Activated CD4-positive, alpha-beta T cell treated with anti-CD3 and anti-CD28 coated beads, Interleukin-2, amount 50 U/mL, for 24 hours (primary cell): ENCODE results near the gene DDX3X.

Experiments used
- DNase-seq, 2 donors: peaks; one replicate each; pipeline ENCODE4 v3.0.0-alpha.2; 2020; ENCODE audit warnings: low read depth in 1 of 2, low spot score in 1 of 2

Gene DDX3X

DNA sequence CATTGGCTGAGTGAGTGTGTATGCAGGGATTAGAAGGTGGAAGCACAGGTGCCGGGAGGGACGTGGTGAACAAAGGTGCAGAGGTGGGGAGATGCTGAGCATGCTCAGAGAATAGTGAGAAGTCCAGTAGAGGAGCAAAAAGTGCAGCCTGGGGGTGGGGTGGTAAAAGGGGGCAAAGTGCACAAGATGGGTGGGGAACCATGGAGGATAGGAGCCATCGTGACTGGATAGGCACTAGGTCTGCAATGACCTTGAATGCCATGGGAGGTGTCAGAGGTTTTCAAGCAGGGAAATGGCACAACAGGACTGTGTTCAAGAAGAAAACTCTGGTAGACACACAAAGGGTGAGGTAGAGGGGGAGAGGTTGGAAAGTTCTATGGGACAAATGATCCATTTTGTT lies 6.6 kb upstream of the DDX3X start:
- no peak for DNase-seq

DNA sequence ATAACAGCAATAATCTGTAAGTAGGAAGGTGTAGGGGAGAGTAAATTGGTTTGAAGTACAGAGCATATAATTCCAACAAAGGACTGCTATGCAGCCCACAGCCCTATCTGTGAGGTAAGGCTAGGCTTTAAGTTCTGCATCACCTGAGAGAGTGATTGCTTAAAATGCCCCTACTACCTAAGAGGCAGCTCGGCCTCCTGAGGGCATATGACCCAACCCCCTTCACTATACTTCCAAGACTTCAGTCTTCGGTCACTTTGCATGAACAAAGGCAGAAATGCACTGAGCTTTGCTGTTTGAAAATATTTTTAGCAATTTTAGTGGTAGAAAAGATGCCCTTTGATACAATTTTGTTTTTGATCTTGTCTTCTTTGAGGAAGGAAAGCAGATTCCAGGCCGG lies 4.9 kb upstream of the DDX3X start:
- DNase-seq: no peak

DNA sequence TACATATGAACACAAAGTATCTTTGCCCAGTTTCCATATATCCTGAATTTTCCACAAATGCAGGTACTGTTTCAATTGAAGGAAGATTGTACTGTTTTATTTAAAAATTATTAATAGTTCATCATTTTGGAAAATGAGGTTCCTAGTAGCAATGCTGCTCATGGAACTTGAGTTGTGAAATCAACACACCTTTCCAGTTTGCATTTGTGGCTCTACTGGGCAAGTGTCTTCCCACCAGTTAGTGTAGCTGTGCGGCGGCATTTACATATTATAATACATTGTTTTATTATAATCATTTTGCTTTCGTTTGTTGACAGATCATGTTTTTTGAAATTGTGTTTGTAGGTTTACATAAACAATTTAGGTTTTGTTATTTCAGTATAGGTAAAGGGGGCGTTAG lies 2.0 kb upstream of the DDX3X start:
- DNase-seq: no peak

DNA sequence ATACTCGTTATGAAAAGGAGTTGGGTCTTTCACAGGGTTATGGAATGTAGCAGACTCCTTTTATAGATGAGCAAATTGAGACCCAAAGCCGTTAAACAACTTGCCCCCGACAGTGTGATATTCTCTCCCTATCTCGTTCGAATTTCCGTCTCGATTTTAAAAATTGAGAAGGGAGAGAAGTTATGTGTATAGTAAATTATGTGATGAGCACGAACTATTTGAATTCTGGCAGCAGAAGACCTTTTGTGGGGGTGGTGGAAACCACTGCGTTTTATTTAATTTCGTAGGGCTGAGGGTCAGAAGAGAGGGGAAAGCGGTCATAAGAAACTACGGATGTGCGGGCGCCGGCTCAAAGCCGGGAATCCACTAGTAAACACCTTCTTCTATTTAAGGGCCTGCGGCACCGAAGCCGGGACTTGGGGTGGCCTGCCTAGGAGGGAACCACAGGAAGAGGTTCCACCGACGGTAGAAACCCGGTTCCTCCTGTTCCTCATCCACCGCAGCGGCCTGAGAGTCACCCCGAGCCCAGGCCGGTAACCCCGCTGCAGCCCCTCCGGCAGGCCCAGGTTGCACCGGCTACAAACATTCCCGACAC lies 1.5 kb upstream of the DDX3X start:
- peak in 1 of 2 donors; percentile 4 for DNase-seq

DNA sequence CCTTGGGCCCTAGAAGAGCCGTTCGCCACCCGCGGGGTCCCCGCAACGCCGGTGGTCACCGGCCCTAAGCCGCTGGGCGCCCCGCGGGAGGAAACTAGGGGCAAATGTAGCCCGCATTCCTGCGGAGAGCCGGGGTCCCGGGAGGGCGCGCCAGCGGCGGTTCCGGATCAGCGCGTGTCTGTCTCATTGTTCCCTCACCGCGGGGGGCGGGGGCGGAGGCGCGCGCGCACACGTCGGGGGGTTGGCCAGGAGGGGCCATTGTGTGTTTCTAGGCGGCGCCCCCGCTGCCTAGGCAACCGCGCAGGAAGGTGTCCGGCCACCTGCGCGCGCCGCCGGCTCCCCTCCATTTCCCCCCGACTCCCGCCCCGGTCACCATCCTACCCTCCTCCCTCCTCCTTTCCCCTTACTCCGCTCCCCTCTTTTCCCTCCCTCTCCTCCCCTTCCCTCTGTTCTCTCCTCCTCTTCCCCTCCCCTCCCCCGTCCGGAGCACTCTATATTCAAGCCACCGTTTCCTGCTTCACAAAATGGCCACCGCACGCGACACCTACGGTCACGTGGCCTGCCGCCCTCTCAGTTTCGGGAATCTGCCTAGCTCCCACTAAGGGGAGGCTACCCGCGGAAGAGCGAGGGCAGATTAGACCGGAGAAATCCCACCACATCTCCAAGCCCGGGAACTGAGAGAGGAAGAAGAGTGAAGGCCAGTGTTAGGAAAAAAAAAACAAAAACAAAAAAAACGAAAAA lies 789 bp upstream of the DDX3X start:
- DNase-seq: peak; percentile 55 to 74

DNA sequence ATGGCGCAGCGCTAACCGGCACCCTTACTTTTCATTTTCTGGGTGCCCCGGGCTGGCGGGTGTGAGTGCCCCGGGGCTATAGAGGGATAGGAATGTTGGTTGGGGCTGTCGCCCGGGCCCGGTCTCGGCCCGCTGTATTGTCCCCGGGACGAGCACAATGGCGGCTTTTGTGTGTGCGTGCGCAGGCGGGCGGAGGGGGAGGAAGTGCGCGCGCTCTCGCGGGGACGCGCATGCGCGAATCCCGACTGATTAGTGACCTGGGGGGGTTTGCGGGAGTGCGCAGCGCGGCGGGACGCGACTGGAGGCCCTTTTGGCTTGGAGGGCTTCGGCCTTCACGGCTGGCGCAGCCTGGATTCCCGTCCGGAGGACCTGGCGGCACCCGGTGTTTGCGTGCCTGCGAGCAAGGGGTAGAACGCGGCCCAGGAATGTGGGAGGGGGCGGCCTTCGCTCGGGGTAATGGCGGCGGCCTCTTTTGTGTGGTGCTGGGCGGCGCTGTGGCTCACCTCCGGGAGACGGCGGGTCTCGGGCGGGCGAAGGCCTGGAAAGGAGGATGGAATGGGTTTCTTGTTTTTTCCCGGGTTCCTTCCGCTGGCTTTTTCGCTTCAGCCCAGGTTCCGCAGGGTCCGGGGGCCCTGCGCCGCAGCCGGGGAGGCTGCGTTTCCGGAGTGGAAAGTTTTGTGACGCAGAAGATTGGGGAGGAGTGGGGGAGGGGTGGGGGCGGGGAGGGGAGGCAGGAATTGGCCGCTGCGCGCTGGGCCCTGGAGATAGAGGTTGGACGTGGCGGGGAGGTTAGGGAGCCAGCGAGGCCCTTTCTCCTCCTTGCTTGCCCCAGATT lies 618 bp downstream of the DDX3X start:
- DNase-seq: peak; percentile 58 to 59

DNA sequence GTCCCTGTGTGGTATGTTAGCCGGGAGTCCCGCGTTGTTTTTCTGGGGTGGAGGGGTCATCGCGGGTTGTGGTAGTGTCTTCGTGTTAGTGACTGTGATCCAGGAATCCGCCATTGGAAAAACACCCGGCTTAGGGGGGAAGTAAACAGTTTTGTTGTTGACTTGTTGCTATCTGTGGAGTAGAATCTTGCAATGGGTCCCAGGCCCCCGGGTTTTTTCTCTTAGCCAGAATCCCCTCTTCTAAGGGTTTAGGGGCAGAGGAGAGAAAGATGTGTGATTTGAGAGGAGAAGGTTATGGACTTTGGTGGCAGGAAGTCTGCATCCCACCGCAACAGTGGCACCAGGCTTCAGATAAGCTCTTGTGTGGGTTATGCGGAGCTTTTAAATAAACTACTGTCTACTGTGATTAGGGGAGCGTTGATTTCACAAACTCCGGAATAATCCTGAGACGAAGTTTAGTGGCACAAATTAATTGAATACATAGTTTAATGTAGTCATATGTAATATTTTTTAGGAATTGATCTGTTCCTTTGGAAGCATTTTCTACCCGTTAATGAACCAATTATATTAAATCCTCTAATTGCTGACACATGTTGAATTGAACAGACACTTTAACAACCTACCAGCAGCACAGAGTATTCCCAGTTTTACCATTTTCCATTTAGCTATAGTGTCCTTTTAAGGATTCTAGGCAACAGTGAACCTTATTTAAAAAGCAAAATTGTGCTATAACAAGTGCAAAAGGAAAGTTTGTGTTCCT lies 1.4 kb downstream of the DDX3X start:
- DNase-seq: no peak

DNA sequence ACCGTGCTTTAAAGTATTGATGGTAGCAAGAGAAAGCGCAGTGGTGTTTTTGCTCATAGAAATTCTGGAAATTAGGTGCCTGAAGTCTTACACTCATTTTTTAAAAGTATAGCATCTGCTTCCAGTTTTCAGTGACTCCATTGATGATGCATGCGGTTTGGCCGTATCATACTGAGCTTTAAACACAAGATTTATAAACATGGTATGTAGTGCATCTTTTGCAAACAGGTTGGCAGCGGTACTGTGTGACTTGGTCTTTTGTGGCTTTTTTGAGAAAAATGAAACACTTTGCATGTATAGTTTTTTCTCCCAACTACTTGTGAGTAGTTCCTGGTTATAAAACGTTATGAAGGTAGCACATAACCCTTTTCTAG lies 2.0 kb downstream of the DDX3X start:
- DNase-seq: no peak

DNA sequence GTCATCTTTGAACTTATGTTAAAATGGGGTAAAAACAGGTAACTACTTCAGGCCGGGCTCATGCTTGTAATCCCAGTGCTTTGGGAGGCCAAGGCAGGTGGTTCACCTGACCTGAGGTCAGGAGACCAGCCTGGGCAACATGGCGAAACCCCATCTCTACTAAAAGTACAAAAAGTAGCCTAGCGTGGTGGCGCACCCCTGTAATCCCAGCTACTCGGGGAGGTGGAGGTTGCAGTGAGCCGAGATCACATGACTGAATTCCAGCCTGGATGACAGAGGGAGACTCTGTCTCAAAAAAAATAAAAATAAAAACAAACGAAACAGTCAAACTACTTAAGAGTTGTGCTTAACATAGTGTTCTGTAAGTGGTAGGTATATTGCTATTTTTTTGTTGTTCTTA lies 2.5 kb downstream of the DDX3X start:
- DNase-seq: no peak

DNA sequence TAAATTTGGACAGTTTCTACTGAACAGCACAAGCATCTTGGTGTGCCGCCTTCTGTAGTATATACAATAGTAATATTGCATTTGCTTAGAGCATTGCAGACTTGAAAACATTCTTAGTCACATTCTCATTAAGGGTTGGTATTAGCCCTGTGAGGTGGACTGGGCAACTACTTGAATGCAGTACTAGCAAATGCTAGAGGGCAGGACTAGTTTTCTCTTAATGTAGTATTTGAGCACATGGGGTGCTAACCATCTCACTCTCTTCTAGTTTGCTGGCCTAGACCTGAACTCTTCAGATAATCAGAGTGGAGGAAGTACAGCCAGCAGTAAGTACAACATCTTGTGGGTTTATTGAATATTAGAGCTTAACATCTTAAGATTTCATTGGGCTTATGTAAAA lies 3.2 kb downstream of the DDX3X start:
- no peak for DNase-seq

DNA sequence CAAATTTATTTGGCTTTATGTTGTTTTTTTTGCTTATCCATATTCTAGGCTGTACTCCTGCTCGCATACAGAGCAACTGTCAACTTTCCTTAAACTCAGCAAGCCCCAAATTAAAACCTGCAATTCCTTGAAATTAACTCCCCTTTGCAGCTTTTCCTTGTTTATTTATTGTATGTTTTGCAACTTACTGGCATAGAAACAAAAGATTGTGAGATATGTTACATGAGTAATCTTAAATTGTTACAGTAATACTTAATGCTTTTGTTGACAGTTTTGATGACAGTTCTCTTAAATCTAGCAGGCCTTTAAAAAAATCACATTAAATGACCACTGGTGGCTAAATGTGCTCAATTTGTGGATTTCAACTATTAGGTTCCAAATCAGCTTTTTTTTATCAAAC lies 4.5 kb downstream of the DDX3X start:
- no peak for DNase-seq

DNA sequence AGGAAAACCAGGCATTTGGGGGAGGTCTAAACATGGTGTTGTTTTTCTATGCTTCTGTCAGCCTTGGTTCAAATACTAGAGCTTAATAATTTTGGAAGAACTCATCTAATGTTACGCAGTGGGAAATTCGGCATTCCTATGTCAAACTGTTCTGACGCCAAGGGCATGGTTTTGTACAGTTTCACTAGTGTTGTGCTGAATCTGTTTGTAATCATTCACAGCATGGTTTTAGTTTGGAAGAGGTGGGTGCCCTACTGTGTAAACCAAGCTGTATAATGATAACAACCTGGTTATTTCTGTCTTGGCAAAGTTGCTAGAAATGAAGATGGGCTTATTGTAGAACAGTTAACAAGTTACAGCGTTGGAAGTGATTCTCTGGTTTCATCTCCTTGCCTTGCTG lies 5.2 kb downstream of the DDX3X start:
- DNase-seq: no peak

DNA sequence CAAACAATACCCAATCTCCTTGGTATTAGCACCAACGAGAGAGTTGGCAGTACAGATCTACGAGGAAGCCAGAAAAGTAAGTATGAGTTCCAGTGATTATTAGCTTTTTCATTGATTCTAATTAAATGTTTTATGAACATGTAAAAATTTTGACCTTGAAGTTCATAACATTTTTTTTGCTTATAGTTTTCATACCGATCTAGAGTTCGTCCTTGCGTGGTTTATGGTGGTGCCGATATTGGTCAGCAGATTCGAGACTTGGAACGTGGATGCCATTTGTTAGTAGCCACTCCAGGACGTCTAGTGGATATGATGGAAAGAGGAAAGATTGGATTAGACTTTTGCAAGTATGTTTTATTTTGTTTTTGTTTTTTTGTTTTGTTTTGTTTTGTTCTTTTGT lies 10.1 kb downstream of the DDX3X start:
- DNase-seq: no peak

DNA sequence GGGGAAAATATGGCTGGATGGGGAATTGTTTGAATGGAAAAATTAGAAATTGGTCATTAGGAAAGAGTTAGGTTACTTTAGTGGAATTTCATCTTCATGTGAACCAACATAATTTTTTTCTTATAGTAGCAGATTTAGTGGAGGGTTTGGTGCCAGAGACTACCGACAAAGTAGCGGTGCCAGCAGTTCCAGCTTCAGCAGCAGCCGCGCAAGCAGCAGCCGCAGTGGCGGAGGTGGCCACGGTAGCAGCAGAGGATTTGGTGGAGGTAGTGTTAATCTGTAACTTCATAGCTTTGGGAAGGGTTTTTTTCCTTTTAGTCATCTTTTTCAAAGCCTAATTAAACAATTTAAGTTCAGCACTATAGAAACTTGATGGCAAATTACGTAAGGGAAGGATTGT lies 13.2 kb downstream of the DDX3X start:
- no peak for DNase-seq

DNA sequence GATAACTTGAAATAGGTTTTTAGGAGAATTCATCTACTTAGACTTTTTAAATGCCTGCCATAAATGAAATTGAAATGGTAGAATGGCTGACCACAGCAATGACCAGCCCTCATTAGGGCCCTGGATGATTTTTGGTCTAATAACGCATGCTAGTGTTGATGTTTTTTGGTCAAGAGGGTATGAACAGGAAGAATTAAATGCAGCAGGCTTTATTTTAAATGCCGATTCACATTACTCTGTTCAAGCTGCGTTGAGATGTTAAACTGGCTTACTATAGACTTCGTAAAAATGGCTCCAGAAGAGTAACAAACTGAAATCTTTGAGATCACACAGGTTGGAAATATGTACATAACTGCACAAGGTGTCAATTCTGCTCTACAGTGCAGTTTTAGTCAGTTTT lies 14.6 kb downstream of the DDX3X start:
- DNase-seq: no peak

DNA sequence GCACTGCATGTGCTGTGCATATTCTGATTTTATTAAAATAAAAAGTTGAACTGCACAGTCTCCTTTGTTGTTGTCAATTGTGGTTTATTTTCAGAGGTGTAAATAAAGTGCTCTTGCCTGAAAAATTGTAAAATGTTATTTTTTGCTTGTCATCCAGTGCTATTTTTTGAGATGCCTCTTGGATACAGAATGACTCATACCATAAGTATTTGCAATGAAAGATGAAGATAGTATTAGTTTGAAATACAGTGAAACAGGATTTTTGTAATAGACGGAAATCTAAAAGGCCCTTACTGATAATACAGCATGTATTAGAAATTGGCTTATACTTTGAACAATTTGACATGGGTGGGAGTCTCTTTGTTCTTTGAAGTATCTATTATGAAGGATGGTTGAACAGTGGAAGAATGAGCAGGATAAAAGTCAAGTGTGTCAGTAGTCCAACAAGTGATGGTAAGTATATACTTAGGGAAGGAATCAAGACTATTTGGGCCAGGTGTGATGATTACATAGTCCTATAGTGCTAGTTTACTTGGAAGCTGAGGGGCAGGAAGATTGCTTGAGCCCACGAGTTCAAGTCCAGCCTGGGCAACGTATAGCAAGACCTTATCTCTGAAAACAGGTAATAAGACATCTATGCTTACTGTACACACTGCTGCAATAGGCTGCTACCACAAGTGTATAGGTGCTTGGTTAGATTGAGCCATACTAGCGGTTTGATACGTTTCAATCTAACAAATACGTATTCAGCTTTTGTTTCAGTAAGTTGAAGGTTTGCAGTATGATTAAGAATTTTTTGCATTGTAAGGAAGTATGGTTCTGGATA lies 16.4 kb downstream of the DDX3X start:
- no peak for DNase-seq

DNA sequence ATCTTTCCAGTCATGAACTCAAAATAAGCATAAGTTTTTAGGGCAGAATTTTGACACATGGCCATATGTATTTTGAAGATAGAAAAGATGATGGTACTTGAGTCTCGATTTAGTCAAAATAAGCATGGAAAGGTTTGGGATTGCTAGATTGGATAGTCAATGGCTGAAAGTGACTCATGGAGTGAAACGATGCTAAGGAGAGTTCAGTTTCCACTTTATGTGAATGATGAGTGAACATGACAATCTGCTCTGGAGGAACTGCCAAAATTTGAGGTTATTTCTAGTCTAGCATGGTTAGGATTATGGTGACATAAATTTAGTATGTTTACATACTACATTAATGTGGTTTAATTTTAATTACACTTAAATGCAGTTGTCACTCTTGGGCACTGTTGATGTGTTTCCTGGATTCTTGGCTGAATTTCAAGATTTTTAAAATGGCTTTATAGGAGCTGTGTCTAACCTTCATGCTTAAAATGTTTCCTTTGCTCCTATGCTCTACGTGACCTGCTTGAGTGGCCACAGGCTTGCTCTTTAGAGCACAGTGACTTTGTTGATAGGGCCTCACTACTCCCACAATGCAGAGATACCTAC lies 17.1 kb downstream of the DDX3X start:
- no peak for DNase-seq

DNA sequence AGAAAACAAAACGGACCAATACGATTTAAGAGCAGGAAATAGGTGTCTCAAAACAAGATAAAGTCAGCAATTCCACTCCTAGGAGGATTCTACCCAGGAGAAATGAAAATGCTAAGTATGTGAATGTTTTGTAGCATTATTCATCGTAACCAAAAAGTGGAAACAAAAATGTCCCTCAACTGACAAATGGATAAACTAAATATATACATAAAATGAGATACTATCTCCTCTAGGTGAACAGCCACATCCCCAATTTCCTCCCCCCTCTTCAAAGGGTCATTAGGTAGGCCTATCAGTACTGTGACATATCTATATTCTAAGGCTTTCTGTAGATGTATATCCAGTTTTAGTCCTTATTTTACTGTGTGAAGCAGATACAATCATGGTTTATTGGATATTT lies 18.0 kb downstream of the DDX3X start:
- no peak for DNase-seq

DNA sequence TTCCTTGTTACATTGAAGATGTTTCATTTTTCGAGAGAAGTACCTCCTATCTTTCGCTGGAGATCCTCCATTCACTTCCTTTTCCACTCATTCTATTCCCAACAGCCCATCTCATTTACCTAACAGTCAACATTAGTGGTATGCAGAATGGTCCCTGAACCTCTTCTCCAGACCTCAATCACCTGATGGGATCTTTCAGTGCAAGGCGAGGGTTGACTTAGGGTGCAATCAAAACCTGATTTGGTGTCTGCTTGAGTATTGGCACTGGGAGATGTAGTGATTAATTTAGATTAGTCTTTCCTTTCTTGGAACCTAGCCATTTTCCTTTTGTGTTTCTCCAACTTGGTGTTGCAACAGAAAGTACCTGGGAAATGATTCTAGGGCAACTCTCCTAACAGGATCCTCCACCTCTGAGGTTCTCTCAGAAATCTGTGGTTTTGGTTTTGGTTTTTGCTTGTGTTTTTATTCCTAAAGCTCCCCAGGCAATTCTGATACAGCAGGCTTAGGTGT lies 18.4 kb downstream of the DDX3X start:
- no peak for DNase-seq

DNA sequence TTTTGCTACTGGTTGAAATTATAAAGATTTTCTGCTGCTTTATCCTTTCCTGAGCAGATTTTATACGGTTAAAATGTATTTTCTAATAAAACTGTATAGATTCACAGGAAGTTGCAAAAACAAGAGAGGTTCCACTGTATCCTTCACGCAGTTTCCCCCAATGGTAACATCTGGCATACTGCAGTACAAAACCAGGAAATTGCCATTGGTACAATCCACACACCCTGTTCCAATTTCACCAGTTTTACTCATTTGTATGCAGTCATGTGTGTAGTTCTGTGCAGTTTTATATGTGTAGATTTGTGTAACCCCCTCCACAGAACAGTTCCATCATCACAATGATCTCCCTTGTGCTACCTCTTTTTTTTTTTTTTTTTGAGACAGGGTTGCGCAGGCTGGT lies 20.0 kb downstream of the DDX3X start:
- no peak for DNase-seq
